Myocyte (in vitro differentiated cells): ENCODE data around the gene MRAP. TPM values are rescaled to one million over a fixed set of nuclear protein-coding genes. Genes with fewer than 3 reads are reported as not detected.
"Not testable (repeated sequence)": the region's sequence is repeated elsewhere in the genome, so short reads cannot be mapped to it uniquely, and the experiment has no call there.

Experiments used
- DNase-seq: peaks from one replicate; pipeline ENCODE4 v3.0.0-alpha.2; 2012; ENCODE audit warnings: low read depth
- total RNA-seq: library from RNA; depleted of rRNA; stranded (reverse); fragments of >200 nt; gene quantifications from 2 replicates; pipeline ENCODE4 v1.2.3, GENCODE V29; 2014

The MRAP gene
- total RNA-seq, 1 donor from 2014 or later: not detected

DNA sequence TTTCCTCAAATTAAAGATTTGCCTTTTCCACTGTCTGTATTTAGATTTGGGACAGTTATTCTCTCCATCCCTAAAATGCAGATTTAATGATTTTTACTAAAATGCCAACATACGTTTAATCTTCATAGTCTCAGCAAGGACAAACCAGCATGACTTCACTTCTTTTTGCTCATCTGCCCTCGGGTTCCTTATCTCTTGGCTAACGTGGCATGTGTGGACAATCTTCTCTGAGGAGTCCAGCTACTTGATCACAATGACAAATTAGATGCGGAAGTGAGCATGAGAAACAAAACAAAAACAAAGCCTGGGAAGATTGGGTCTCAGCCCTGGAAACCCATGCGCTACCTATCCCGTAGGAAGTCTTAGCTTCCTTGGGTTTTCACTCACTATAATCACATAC, 1.0 kb downstream of the MRAP start:
- DNase-seq: no peak

- DNase-seq: no peak
These were observed 1.5 kb downstream of the MRAP start for GRCh38 chr21:32300117-32300681.

- DNase-seq: no peak
These were observed 2.9 kb downstream of the MRAP start for GRCh38 chr21:32301596-32301995.

DNA sequence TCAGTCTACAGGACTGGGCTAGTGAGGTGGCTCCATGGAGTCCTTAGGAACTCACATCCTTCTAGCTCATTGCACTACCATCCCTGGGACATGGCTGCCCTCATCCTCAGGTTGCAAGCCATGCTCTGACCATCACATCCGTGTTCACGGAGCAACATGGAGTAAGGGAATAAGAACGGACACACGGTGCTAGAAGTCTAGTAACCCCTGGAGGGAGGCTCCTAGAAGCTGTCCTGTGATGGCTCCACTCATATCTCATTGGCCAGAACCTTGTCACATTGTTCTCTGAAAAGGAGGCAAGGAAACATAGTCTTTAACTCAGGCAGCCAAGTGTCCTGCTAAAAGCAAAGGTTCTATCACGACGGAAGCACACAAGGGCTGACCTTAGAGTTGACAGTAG, 3.9 kb downstream of the MRAP start:
- no peak for DNase-seq

DNA sequence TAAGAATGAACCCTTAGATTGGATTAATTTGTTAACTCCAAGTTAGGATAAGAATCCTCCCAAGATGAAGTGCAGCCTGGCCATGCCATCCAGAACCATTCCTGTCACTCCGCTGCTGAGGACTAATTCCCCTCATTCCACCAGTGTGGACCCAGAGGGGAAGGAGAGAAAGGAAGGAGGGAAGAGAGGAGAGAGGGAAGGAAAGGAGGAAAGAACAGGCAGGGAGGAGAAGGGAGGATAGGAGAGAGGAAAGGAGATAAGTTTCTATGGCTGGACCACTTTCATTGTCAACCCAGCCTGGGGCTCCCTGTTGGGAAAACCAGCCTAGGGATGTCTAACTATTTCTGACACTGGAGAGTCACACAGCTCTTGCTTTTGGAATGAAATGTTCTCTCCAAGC, 4.7 kb downstream of the MRAP start:
- DNase-seq: no peak

GRCh38 chr21:32304998-32305397, 6.3 kb downstream of the MRAP start:
- DNase-seq: no peak

GRCh38 chr21:32306021-32306780, 7.5 kb downstream of the MRAP start:
- DNase-seq: no peak

GRCh38 chr21:32307706-32308105, 9.1 kb downstream of the MRAP start:
- DNase-seq: no peak

GRCh38 chr21:32308696-32309095, 10.0 kb downstream of the MRAP start:
- no peak for DNase-seq

DNA sequence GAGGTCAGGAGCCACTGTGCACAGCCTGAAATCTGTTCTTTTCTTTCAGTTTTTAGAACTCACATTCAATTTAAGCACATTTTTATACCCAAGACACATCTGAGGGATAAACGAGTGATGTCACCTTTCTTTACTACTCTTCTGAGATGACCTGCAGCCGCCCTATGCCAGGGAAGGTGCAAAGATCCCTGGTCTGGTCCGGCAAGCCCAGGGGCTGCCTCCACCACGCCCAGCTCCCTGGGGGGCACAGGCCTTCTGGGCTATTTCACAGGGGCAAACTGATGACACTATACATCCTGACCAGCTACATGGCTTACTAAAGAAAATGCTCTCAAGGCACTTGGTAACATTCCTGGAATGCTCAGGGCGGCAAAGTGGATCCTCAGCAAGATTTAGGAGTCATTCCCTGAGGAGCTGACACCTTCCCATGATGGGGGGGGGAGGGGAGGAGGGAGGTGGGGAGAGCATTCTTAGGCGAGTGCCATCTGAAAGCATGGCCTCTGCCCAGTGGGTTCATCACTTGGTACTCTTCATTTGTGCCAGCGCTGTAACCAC, 11.3 kb downstream of the MRAP start:
- no peak for DNase-seq

DNA sequence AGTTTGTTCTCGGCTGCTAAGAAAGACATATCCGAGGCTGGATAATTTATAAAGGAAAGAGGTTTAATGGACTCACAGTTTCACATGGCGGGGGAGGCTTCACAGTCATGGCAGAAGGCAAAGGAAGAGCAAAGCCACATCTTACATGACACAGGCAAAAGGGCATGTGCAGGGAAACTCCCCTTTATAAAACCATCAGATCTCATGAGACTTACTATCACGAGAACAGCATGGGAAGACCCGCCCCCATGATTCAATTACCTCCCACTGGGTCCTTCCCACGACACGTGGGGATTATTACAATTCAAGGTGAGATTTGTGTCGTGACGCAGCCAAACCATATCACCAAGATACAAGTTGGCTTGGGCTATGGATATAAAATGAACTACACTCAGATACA, 12.3 kb downstream of the MRAP start:
- DNase-seq: not testable (repeated sequence)

- no peak for DNase-seq
These were observed 13.0 kb downstream of the MRAP start for GRCh38 chr21:32311621-32312020.

- no peak for DNase-seq
These were observed 13.7 kb downstream of the MRAP start for GRCh38 chr21:32312326-32312725.

DNA sequence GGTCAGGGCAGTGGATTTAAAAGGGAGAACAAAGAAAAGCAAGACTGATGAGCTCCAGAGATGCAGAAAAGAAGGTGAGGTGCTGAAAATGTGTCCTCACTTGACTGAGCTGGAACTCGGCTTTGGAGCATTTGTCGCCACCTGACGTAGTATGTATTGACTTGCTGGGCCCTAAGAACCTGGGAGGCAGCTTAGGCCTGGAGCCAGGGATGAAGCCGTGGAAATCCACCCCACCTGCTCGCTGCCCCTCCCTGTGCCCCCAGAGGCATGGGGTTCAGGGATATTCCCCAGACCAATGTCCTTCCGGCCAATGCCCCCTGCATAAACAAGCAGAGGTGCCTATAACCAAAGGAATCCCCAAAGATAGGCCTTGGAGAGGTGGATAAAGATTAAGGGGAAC, 14.3 kb downstream of the MRAP start:
- no peak for DNase-seq

DNA sequence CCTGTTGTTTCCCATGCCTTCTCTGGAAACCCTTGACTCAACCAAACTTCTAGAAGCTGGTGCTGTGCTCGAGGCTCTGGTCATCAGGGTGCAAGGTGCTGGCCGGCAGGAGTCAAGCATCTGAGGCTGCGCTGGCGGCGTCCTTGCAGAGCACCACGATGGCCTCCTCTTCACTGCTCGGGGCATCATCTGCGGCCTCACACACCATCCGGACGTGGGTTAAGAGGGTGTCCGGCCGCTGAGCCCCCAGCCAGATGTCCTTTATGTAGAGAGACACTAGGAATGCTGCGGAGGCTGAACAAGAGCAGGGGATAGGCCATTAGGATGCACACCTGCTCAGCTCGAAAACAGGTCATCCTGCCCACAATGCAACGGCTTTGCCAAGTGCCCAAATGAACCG, 16.2 kb downstream of the MRAP start:
- DNase-seq: no peak

GRCh38 chr21:32315511-32316281, 17.0 kb downstream of the MRAP start:
- DNase-seq: no peak

DNA sequence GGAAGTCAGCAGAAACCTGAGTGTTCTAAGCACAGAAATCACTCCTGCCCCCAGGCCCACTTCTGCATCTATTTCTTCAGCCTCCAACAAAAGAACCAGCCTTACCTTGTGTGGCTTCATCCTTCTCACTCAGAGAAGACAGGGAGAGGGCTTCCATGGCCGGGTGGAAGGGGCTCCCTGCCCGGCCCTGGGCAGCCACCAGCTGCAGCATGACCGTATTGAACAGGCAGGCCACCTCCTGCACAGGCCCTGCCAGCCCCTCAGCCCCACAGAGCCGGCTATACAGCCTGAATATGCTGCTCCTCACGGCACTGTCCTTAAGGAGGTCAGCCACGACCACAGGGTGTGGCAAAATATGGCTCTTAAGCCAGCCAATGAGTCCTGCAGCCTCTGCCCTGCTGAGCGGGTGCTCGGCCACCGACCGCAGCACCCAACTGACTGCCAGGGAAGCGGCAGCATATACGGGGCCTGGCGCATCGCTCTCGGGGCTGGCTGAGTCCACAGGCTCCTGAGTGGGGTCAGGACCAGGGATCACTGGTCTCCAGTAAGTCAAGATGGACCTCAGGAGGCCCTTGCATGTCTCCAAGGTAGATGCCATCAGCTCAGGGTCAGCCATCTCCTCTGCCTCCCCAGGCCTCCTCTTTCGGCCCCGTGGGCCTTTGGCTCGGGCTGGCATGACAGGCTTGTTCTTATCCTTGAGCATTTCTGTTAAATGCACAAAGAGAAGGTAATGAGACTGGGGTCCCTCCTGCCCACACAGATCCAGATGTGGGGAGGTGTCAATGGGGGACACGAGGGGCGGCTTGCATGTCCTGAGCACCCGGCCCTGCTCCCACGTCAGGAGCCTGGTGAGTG, 17.9 kb downstream of the MRAP start:
- no peak for DNase-seq

- DNase-seq: no peak
These were observed 19.1 kb downstream of the MRAP start for GRCh38 chr21:32317726-32318125.

GRCh38 chr21:32319012-32319411, 20.4 kb downstream of the MRAP start:
- no peak for DNase-seq

- no peak for DNase-seq
These were observed 21.4 kb downstream of the MRAP start for GRCh38 chr21:32320059-32320458.

DNA sequence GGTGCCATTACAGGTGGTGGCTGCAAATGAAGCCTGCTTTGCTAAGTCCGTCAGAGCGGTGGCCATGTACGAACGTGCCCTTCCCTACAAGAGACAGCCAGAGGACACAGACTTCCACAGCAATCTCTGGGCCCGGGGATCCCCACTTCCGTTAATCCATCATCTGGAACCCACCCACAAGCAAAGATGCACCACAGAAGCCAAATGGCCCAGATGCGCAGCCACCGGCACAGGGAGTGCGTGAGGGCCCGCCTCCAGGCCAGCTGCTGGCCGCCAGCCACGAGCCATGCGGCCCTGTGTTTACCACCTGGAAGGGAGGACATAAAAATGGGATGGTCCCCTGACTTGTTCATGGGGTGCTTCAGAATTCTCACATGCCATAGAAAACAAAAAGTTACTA, 22.1 kb downstream of the MRAP start:
- no peak for DNase-seq
